Neutrophil (primary cell): Measurements from ENCODE around the gene DZIP1.

ENCODE experiments used
- H3K27ac ChIP-seq: fragments of 200-600 bp; sonication (generic); 2 replicates; pipeline ENCODE4 v1.5.1; 2016; ENCODE audit warnings: mild to moderate bottlenecking, moderate library complexity
- H3K27me3 ChIP-seq: fragments of 200-600 bp; sonication (generic); 2 replicates; pipeline ENCODE4 v1.6.0; 2016; ENCODE audit warnings: mild to moderate bottlenecking
- H3K36me3 ChIP-seq: fragments of 200-600 bp; sonication (generic); 2 replicates; pipeline ENCODE4 v1.5.1; 2017
- H3K4me1 ChIP-seq, 2 experiments: fragments of 200-600 bp in 1 of 2; sonication (generic) in 1 of 2; 1 replicate in 1 of 2; 2 replicates in 1 of 2; pipeline versions ENCODE4 v1.5.1 to v1.6.1; 2013 to 2016; ENCODE audit warnings: low read depth in 1 of 2, low read length in 1 of 2, mild to moderate bottlenecking in 1 of 2, moderate library complexity in 1 of 2; ENCODE audit not compliant: control insufficient read depth in 1 of 2, insufficient read depth in 1 of 2
- H3K4me3 ChIP-seq, 2 experiments: fragments of 200-600 bp in 1 of 2; sonication (generic) in 1 of 2; 1 replicate in 1 of 2; 2 replicates in 1 of 2; pipeline ENCODE4 v1.5.1; 2013 to 2016; ENCODE audit warnings: low read depth in 1 of 2, low read length in 1 of 2, mild to moderate bottlenecking in 1 of 2, moderate library complexity in 1 of 2
- H3K9me3 ChIP-seq: fragments of 200-600 bp; sonication (generic); 2 replicates; pipeline ENCODE4 v1.5.1; 2016
- CTCF ChIP-seq: fragments of 200-600 bp; sonication (generic); IDR thresholded peaks from 2 replicates; pipeline ENCODE4 v1.5.1; 2016; ENCODE audit warnings: antibody characterized with exemption

The DZIP1 gene

GRCh38 chr13:95642028-95642621 is 2.4 kb downstream of the DZIP1 start:
- H3K4me3 ChIP-seq: peak overlapping the region in 1 of 2 experiments; percentile 30
- H3K27ac ChIP-seq: no peak overlapping the region
- TF ChIP-seq CTCF: no peak
- no peaks in the 10 kb centered on the region for H3K9me3 ChIP-seq
- H3K27me3 ChIP-seq: peaks cover 85% of the 10 kb centered on the region
- no peaks in the 10 kb centered on the region for H3K36me3 ChIP-seq
- H3K4me1 ChIP-seq: peaks cover 11 to 24% of the 10 kb centered on the region in 2 experiments

GRCh38 chr13:95641291-95642027 is 3.0 kb downstream of the DZIP1 start:
- peaks cover 82% of the 10 kb centered on the region for H3K27me3 ChIP-seq
- peak overlapping the region in 1 of 2 experiments; percentile 30 for H3K4me3 ChIP-seq

GRCh38 chr13:95636853-95637252 is 7.7 kb downstream of the DZIP1 start:
- Histone ChIP-seq H3K4me1 (peaks cover 0 to 6% of the 10 kb centered on the region in 2 experiments), H3K27ac (no peak overlapping the region), H3K4me3 (no peak overlapping the region), H3K27me3 (peaks cover 41% of the 10 kb centered on the region), H3K36me3 (no peaks in the 10 kb centered on the region), H3K9me3 (no peaks in the 10 kb centered on the region)
- TF ChIP-seq CTCF: no peak

More at GRCh38 chr13:95641291-95642027, 3.0 kb downstream of the DZIP1 start:
- no peaks in the 10 kb centered on the region for H3K9me3 ChIP-seq
- H3K27ac ChIP-seq: no peak overlapping the region
- no peaks in the 10 kb centered on the region for H3K36me3 ChIP-seq
- peaks cover 11 to 24% of the 10 kb centered on the region in 2 experiments for H3K4me1 ChIP-seq
- no peak for TF ChIP-seq CTCF

- no peak for TF ChIP-seq CTCF
- no peaks in the 10 kb centered on the region for H3K4me1 ChIP-seq
- no peak overlapping the region for H3K4me3 ChIP-seq
- H3K27me3 ChIP-seq: peaks cover 5% of the 10 kb centered on the region
- H3K36me3 ChIP-seq: no peaks in the 10 kb centered on the region
- H3K9me3 ChIP-seq: no peaks in the 10 kb centered on the region
- H3K27ac ChIP-seq: no peak overlapping the region
Observed at GRCh38 chr13:95630593-95630992, 13.9 kb downstream of the DZIP1 start.

- no peaks in the 10 kb centered on the region for H3K36me3 ChIP-seq
- H3K4me3 ChIP-seq: no peak overlapping the region
- no peaks in the 10 kb centered on the region for H3K4me1 ChIP-seq
- no peaks in the 10 kb centered on the region for H3K27me3 ChIP-seq
- H3K9me3 ChIP-seq: no peaks in the 10 kb centered on the region
- no peak overlapping the region for H3K27ac ChIP-seq
- TF ChIP-seq CTCF: no peak
Observed at GRCh38 chr13:95629071-95629470, 15.4 kb downstream of the DZIP1 start.
